Small intestine (tissue), 7 donors: ENCODE measurements around the gene FRMD4B. TPM values are rescaled to one million over a fixed set of nuclear protein-coding genes. Genes with fewer than 3 reads are reported as not detected.

Experiments
- DNase-seq, 2 donors: peaks; one replicate each; pipeline versions ENCODE4 v3.0.0 to v3.0.0-alpha.2; 2013
- FAIRE-seq: peaks from 2 replicates; lab custom pipeline; 2012; peaks lifted over from hg19 to GRCh38; lab: Jason Lieb, UNC
- H3K27ac ChIP-seq, 3 donors: one replicate each; pipeline ENCODE4 v1.5.1; 2013; ENCODE audit warnings: low read length in 2 of 3, mild to moderate bottlenecking in 2 of 3, control low read depth in 1 of 3, inconsistent platforms in 1 of 3, low read depth in 1 of 3, moderate library complexity in 1 of 3
- H3K27me3 ChIP-seq, 3 donors: one replicate each; pipeline ENCODE4 v1.6.1; 2013; ENCODE audit warnings: low read length in 3 of 3, inconsistent platforms in 1 of 3; ENCODE audit not compliant: control insufficient read depth in 3 of 3, insufficient read depth in 3 of 3
- H3K36me3 ChIP-seq, 3 donors: one replicate each; pipeline ENCODE4 v1.6.1; 2013; ENCODE audit warnings: low read length in 3 of 3, inconsistent platforms in 1 of 3, low read depth in 1 of 3, mild to moderate bottlenecking in 1 of 3, moderate library complexity in 1 of 3; ENCODE audit not compliant: control insufficient read depth in 3 of 3, insufficient read depth in 2 of 3
- H3K4me1 ChIP-seq, 3 donors: one replicate each; pipeline ENCODE4 v1.6.1; 2013; ENCODE audit warnings: low read length in 2 of 3, inconsistent platforms in 1 of 3, low read depth in 1 of 3, mild to moderate bottlenecking in 1 of 3, moderate library complexity in 1 of 3; ENCODE audit not compliant: control insufficient read depth in 3 of 3, insufficient read depth in 2 of 3
- H3K4me3 ChIP-seq, 3 donors: one replicate each; pipeline ENCODE4 v1.5.1; 2013; ENCODE audit warnings: low read length in 3 of 3, control low read depth in 1 of 3, inconsistent platforms in 1 of 3, low read depth in 1 of 3, mild to moderate bottlenecking in 1 of 3, moderate library complexity in 1 of 3
- H3K9me3 ChIP-seq, 2 donors: one replicate each; pipeline ENCODE4 v1.6.1; 2013; ENCODE audit warnings: low read depth in 1 of 2, low read length in 1 of 2; ENCODE audit not compliant: control insufficient read depth in 2 of 2, insufficient read depth in 1 of 2
- WGBS, 3 donors: extraction: QIAGEN DNeasy Blood & Tissue Kit; methylation state at CpG; one replicate each; pipeline ENCODE4 v1.1.7; 2013; 5-methylcytosine and 5-hydroxymethylcytosine counted together
- polyA plus RNA-seq, 4 donors: library from polyadenylated mRNA; stranded (reverse) in 3 of 4; unstranded in 1 of 4; fragments of 200-250 nt in 3 of 4; fragments of 120-200 nt in 1 of 4; gene quantifications; one replicate each; pipeline versions ENCODE4 v1.2.1 to v1.2.3, GENCODE V29; 2013
- donor health status: healthy with polysubstance abuse.
- donor health status: control.
- donor health status: control.
- donor health status: Bipolar disorder and iron deficiency.
- donor health status: healthy.

The FRMD4B gene
- polyA plus RNA-seq, 4 donors: 5.6 to 16.3 (median 8.4) TPM

DNA sequence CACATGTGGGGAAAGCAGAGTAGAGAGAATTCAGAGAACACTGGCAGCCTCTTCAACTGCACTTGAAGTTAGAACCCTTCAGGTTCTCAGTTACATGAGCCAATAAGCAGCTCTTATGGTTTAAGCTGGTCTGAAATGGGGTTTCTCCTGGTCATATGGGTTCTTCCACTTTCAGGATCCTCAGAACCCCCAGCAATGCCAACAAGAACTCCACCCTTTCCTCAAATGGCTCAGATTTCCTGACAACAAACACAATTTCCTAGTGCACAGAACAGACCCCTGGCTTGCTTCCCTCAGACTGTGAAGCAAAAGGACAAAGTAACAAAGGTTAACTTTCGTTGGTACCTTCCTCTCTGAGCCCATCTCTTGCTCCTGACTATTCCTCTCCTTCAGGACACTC lies 23.9 kb upstream of the FRMD4B start:
- no peak for DNase-seq
- Histone ChIP-seq H3K9me3 (peaks cover 2 to 5% of the 10 kb centered on the region in 2 donors), H3K4me1 (peaks cover 0 to 6% (median 0%) of the 10 kb centered on the region in 3 donors), H3K27ac (peak overlapping the region in 1 of 3 donors; percentile 23), H3K36me3 (no peaks in the 10 kb centered on the region), H3K27me3 (peaks cover 0 to 2% (median 0%) of the 10 kb centered on the region in 3 donors), H3K4me3 (no peak overlapping the region)
- no peak for FAIRE-seq
- 11 to 51% (median 33%) methylated on average over 1 of the region's 1 CpG for WGBS, 3 donors

DNA sequence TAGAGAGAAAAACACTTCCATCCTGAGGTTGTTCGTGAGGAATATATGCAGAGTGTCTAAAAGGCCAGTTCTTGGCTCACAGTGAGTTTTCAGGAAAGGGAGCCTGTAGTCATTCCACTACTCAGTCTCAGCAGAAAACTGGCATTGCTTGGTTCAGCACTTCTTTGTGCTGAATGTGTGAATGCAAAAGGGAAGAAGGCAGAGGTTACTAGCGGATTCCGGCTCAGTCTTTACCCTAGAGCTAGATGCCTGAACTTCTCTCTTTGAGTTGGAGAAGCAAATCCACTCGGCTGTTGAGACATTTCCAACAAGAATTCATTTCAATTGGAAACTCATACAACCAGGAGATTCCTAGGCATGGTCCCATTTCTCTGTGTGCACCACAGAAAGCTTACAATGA lies 23.1 kb upstream of the FRMD4B start:
- Histone ChIP-seq H3K4me3 (no peak overlapping the region), H3K27ac (peak overlapping the region in 1 of 3 donors; percentile 23), H3K4me1 (peaks cover 0 to 6% (median 0%) of the 10 kb centered on the region in 3 donors), H3K36me3 (no peaks in the 10 kb centered on the region), H3K27me3 (peaks cover 0 to 2% (median 0%) of the 10 kb centered on the region in 3 donors), H3K9me3 (peaks cover 2 to 5% of the 10 kb centered on the region in 2 donors)
- FAIRE-seq (no peak), DNase-seq (no peak)
- 73 to 82% (median 78%) methylated on average over 4 of the region's 4 CpGs for WGBS, 3 donors

DNA sequence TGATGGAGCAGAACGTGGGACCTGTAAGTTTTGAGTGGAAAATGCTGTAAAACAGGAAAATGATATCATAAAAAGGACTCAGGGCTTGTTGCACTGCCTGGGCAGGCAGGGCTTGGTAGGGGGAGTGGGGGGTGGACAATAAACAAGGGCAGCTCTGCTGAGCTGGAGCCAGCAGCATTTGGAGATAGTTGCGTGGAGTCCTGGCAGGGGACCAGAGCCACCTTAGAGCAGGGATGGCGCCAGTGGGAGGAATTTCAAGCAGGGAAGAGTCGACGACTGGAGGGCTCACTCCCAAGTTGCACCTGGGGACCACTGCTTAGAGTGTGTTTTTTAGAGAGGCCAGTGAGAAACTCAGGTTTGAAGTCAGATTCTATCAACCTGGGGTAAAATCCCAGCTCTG lies 22.7 kb upstream of the FRMD4B start:
- peaks cover 0 to 6% (median 0%) of the 10 kb centered on the region in 3 donors for H3K4me1 ChIP-seq
- no peak overlapping the region for H3K4me3 ChIP-seq
- peaks cover 2 to 5% of the 10 kb centered on the region in 2 donors for H3K9me3 ChIP-seq
- FAIRE-seq (no peak), DNase-seq (no peak)
- H3K27me3 ChIP-seq: peaks cover 0 to 2% (median 0%) of the 10 kb centered on the region in 3 donors
- 57 to 69% (median 68%) methylated on average over 5 of the region's 5 CpGs for WGBS, 3 donors
- H3K27ac ChIP-seq: no peak overlapping the region
- H3K36me3 ChIP-seq: no peaks in the 10 kb centered on the region

DNA sequence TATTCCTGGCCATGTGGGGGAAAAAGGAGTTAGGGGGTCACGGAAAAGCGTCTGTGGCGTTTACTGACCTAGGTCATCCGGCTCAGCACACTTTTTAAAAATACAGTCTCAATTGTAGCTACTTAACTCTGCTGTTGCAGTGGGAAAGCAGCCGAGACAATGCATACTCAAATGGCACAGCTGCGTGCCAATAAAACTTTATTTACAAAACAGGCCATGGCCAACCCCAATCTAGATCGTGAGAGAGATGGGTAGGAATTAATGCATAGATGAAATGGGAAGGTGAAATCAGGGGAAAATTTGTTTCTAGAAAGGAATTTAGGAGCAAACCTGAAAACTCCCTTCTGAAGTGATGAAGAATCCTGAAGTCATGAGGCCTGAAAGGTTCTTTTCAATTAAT lies 22.0 kb upstream of the FRMD4B start:
- Histone ChIP-seq H3K27me3 (peaks cover 0 to 2% (median 0%) of the 10 kb centered on the region in 3 donors), H3K9me3 (peaks cover 2 to 5% of the 10 kb centered on the region in 2 donors), H3K4me1 (peaks cover 0 to 6% (median 0%) of the 10 kb centered on the region in 3 donors), H3K4me3 (no peak overlapping the region), H3K27ac (no peak overlapping the region), H3K36me3 (no peaks in the 10 kb centered on the region)
- DNase-seq (no peak), FAIRE-seq (no peak)
- 88 to 95% (median 94%) methylated on average over 7 of the region's 7 CpGs for WGBS, 3 donors

DNA sequence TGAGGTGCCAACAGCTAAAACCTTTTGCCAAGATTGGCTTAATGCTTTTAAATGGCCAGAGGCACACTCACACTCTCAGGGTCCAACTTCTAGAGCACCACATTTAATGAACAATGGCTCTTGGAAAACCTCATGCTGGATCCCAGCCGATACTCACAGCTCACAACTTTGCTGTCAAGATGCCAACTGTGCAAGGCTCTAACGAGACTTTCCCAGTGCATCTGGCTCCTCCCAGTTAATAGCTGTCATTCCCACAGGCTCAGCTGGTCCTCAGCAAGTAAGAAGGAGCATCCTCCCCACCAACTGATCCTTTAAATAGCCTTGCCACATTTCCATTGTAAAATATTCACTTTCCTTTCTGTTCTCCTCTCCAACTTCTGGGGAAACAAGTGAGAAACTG lies 20.3 kb upstream of the FRMD4B start:
- Histone ChIP-seq H3K27me3 (peaks cover 0 to 2% (median 0%) of the 10 kb centered on the region in 3 donors), H3K27ac (no peak overlapping the region), H3K4me3 (no peak overlapping the region), H3K9me3 (peaks cover 2 to 5% of the 10 kb centered on the region in 2 donors), H3K36me3 (no peaks in the 10 kb centered on the region), H3K4me1 (peaks cover 0 to 6% (median 0%) of the 10 kb centered on the region in 3 donors)
- DNase-seq (no peak), FAIRE-seq (no peak)
- 15 to 35% (median 22%) methylated on average over 2 of the region's 2 CpGs for WGBS, 3 donors

DNA sequence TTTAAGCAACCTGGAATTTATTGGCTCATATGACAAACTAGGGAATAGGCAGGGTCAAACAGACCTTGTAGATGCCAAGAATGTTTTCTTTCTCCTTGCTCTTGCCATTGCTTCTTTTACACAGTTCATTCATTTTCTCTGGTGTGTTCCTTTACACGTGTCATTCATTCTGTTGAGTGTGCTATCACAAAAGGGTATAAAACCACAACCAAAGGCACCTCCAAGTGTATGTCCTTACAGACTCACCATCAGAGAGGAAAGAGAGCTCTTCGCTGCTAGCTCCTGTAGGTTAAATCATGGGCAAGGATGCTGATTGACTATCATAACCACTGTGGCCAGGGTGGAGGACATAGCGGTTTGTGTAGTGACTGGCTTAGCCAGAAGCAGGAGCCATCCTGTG lies 19.2 kb upstream of the FRMD4B start:
- DNase-seq (no peak), FAIRE-seq (no peak)
- no peak overlapping the region for H3K27ac ChIP-seq
- peaks cover 0 to 4% (median 0%) of the 10 kb centered on the region in 3 donors for H3K4me1 ChIP-seq
- peaks cover 2 to 5% of the 10 kb centered on the region in 2 donors for H3K9me3 ChIP-seq
- H3K27me3 ChIP-seq: peaks cover 0 to 2% (median 0%) of the 10 kb centered on the region in 3 donors
- H3K4me3 ChIP-seq: no peak overlapping the region
- WGBS, 3 donors: 80 to 92% (median 87%) methylated on average over 3 of the region's 3 CpGs
- no peaks in the 10 kb centered on the region for H3K36me3 ChIP-seq

DNA sequence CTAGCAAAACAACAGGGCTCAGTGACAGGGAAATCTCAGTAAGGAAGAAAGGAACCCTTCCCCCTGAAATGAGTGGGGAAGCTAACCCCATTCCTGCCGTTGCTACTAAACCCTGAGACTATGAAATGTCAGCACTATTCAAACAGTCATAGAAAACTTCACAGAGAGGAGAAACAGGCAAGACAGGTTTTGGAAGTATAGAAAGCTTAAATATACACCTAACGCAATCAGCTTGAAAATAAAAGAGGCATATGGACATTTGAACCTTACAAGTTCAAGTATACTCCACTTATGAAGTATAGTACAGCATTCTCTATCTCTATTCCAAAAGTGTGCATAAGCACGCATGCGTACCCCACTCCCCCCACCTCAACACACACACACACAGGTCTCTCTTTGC lies 17.6 kb upstream of the FRMD4B start:
- Histone ChIP-seq H3K27ac (no peak overlapping the region), H3K36me3 (no peaks in the 10 kb centered on the region), H3K4me1 (no peaks in the 10 kb centered on the region), H3K27me3 (no peaks in the 10 kb centered on the region), H3K4me3 (no peak overlapping the region), H3K9me3 (peaks cover 2 to 5% of the 10 kb centered on the region in 2 donors)
- DNase-seq: peak in 1 of 2 donors; percentile 52
- 60 to 72% (median 65%) methylated on average over 4 of the region's 4 CpGs for WGBS, 3 donors
- FAIRE-seq: no peak

DNA sequence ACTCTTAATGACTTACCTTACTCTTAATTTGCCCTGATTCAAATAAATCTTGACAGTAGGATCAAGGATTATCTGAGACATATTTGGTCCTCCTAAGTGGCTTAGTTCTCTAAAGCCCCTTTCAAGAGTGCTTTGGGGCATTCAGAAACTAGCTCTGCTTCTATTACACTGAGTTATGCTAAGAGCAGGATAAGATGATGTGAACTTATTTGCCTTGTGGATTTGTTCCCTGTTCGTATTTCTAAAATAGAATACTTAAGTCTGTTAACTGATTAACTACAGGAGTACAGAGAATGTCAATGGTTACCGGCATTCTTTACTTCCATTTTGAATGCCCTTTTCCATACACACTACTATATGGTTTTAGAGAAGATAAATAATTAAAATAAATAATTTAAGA lies 14.8 kb upstream of the FRMD4B start:
- Histone ChIP-seq H3K27ac (no peak overlapping the region), H3K4me1 (no peaks in the 10 kb centered on the region), H3K9me3 (peaks cover 2 to 5% of the 10 kb centered on the region in 2 donors), H3K36me3 (no peaks in the 10 kb centered on the region), H3K4me3 (no peak overlapping the region), H3K27me3 (no peaks in the 10 kb centered on the region)
- WGBS, 3 donors: 61 to 79% (median 70%) methylated on average over 2 of the region's 2 CpGs
- DNase-seq: no peak
- FAIRE-seq: no peak

DNA sequence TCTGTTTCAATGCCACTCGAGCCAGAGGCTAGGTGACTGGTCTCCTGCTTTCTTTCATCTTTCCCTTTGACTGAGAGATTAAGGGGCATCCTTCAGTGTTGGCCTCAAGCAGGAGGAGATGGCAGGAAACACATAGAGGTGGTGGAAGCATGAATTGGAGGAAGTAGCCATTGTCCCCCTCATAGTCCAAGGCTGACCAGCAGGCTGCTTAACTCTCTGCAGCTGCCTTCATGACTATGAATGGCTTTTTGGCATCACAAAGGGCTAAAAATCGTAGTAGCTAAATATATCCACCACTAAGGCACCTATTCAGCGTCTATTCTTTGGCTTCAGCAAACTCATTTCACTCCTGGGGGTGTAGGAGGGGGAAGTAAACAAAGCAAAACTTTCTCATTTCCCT lies 7.0 kb upstream of the FRMD4B start:
- H3K27ac ChIP-seq: no peak overlapping the region
- WGBS, 3 donors: 44 to 70% (median 50%) methylated on average over 3 of the region's 3 CpGs
- H3K36me3 ChIP-seq: no peaks in the 10 kb centered on the region
- H3K27me3 ChIP-seq: peaks cover 0 to 12% (median 0%) of the 10 kb centered on the region in 3 donors
- FAIRE-seq (no peak), DNase-seq (no peak)
- H3K4me1 ChIP-seq: no peaks in the 10 kb centered on the region
- peaks cover 0 to 3% of the 10 kb centered on the region in 2 donors for H3K9me3 ChIP-seq
- no peak overlapping the region for H3K4me3 ChIP-seq
